Spleen (tissue), 7 donors: ENCODE data around the gene MR1.

Source experiments
- POLR2A ChIP-seq, 3 donors: fragments of 450-650 bp; IDR thresholded peaks; one replicate each; pipeline ENCODE4 v1.5.1; 2017; ENCODE audit warnings: antibody characterized with exemption in 3 of 3, mild to moderate bottlenecking in 1 of 3
- POLR2AphosphoS5 ChIP-seq, 3 donors: sonication (generic); formaldehyde crosslinking; IDR thresholded peaks; one replicate each; pipeline ENCODE4 v1.5.1; 2017; ENCODE audit warnings: antibody characterized with exemption in 3 of 3
- TF ChIP-seq, protein P1 (sequence below), 11 experiments: fragments of 200-600 bp in 7 of 11; fragments of 450-650 bp in 4 of 11; sonication (generic) in 4 of 11; IDR thresholded peaks in 8 of 11; conservative IDR thresholded peaks in 3 of 11; 1 replicate in 7 of 11; 2 replicates in 4 of 11; pipeline versions ENCODE4 v1.4.0 to v1.8.0; 2016 to 2021; ENCODE audit warnings: antibody characterized with exemption in 11 of 11, inconsistent platforms in 4 of 11, mild to moderate bottlenecking in 1 of 11
- donor health status: DM: no; HTN: no; CAD: no; lungs with moderate emphysema.
- donor health status: DM: no; HTN: no; CAD: no.
- donor health status: DM: no; HTN: no; CAD: no.

DNA sequence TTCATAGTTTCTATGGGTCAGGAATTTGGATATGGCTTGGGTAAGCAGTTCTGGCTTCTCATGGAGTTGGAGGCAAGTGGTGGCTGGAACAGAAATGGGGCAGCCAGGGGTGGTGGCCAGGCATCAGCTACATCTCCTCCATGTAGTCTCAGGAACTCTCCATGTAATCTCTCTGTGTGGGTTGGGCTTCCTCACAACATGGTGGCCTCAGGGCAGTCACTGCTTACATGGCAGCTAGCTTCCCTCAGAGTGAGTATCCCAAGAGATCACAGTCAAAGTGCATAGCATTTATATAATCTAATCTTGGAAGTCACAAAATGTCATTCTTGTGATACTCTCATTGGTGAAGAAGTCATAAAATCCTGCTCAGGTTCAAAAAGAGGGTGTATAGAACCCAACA lies 25.7 kb downstream of the MR1 start:
- TF ChIP-seq POLR2A (IDR thresholded peaks at IDR 0.05) (no peak), POLR2AphosphoS5 (IDR thresholded peaks at IDR 0.05) (no peak)
- TF ChIP-seq, protein P1, sequence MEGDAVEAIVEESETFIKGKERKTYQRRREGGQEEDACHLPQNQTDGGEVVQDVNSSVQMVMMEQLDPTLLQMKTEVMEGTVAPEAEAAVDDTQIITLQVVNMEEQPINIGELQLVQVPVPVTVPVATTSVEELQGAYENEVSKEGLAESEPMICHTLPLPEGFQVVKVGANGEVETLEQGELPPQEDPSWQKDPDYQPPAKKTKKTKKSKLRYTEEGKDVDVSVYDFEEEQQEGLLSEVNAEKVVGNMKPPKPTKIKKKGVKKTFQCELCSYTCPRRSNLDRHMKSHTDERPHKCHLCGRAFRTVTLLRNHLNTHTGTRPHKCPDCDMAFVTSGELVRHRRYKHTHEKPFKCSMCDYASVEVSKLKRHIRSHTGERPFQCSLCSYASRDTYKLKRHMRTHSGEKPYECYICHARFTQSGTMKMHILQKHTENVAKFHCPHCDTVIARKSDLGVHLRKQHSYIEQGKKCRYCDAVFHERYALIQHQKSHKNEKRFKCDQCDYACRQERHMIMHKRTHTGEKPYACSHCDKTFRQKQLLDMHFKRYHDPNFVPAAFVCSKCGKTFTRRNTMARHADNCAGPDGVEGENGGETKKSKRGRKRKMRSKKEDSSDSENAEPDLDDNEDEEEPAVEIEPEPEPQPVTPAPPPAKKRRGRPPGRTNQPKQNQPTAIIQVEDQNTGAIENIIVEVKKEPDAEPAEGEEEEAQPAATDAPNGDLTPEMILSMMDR (IDR thresholded peaks at IDR 0.05 in 8 of 11, conservative IDR thresholded peaks at IDR 0.05 in 3 of 11): no peak
